HG03039 (cell line): Measurements from ENCODE around the gene IFI27L1.
A peak's percentile ranks its signal among the peaks of the same experiment; 100 is the strongest.

Experiments
- ATAC-seq: cut with Tn5 transposase; IDR thresholded peaks from one replicate; pipeline ENCODE4 v1.9.1; 2021; ENCODE audit warnings: mild to moderate bottlenecking, moderate library complexity; ENCODE audit not compliant: unreplicated experiment

IFI27L1 gene

DNA sequence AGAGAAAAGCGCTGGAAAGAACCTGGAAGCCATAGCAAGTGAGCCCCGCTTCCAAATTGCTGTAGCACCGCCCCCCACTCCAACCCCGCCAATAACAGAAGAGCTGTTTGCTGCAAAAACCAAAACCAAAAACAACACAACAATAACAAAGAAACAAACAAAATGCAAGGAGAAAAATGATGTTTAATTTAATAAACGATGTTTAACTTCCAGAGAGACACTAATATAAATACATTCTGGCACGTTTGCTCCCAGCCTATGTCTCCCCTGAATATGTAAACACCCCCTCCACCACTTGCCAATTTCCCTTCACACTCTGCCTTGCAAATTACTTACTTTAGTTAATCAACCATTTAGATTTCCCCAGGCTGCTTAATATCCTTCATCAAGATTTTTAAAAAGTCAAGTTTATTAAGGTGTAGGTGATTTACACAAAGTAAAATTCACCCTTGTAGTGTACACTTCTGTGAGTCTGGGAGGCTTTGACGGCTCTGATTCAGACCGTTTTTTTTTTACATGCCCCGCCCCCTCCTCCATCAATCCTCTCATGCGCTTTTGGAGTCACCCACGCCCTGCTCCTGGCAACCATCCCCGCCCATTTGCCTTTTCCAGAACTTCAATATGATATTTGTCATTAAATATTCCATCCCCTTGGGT is 48.8 kb downstream of the IFI27L1 start:
- ATAC-seq, result no peak

DNA sequence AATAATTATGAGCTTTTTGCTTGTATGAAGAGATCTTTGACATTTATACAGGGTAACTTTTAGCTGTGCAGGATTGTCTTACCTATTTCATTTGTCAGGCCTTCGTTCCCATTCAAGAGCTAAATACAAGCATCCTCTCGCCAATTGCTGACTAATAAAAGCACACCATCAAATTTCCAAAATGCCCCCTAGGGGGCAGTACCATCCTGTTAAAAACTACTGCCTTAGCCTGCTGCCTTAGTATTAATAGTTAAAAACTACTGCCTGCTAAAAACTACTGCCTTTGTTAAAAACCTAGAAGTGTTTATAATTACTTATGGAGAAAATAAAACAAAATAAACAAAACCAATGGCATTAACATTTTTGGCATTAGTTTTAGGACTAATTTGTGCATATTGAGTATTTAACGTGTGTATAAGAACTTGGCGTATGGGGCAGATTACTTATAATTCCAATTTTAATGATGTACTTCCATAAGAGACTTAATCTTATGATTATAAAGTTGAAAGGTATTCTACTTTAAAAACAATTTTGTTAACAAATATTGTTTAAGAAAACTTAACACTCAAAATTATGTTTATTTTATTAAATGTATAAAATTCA is 51.3 kb downstream of the IFI27L1 start:
- no peak for ATAC-seq

DNA sequence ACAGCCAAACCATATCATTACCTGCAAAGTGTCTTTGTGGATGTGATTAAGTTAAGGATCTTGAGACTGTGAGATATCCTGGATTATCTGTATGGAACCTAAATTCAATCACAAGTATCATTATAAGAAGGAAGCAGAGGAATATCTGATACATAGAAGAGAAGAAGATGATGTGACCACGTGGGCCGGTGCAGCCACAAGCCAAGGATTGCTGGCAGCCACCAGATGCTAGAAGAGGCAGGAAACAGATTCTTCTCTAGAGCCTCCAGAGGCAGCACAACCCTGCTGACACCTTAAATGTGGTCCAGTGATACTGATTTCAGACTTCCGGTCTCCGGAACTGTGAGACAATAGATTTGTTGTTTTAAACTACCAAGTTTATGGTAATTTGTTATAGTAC is 54.4 kb downstream of the IFI27L1 start:
- no peak for ATAC-seq

DNA sequence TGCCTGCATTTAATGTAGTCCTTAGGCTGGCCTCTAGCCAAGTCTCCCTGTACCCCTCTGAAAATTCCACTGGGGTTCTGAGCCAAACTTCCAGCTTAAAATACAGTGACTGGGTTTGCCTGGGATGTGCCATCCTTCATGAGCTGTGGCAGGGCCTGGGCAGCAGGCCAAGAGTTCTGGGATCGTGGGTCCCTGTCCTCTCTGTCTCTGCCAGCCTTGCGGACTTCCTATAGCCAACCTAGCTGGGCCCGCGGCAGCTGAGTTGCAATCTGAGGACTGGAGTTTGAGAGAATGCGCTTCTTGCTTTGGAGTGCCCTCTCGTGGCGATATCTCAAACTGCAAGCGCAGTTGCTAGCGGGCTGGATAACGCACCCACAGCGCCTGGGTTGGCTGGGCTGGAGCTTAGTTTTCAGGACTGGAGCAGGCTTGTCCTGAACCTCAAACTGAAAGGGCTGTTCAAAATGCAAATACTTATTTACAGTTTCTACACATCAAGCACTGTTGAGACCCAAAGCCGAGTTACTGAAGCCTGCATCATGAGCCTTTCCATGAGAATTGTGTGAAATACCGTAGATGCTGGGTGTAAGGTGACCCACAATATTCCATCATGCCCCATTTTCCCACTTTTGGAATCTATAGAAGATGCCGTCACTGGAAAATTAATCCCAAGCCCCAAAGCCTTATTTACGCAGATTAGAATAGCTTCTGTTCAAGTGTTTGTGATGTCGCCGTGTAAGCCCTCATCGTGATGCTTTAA is 55.6 kb downstream of the IFI27L1 start:
- peak; percentile 68 for ATAC-seq

DNA sequence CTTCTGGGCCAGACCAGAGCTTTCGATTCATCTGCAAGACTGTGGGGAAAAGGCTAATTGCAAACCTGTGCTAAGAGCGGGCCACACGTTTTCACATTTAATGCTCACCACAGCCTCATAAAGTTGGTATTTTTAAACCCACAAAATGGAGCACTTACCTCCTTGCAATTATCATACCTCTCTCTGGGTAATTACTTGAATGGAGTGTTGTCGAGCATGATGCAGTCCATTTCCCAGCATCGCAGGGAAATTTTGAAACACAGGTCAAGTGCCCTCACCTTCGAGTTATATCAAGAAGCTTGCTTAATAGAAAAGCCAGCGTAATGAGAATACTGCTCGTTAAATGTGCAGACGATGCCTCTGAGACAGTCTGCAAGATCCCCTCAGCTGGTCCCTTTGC is 57.1 kb downstream of the IFI27L1 start:
- ATAC-seq, result no peak

DNA sequence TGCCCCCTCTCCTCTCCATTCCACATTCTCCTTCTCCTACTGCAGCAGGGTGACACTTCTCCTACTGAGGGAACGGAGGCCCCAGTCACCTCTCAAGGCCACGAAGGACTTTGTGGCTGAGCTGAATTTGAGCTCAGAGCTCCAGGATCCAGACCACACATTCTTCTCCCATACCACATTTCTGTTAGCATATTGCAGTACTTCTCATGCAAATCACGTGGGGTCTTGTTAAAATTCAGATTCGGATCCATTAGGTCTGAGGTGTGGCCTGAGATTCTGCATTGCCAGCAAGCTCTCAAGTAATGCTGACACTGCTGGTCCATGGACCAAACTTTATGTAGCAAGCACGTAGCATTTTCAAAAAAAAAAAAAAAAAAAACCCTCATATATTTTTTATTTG is 57.9 kb downstream of the IFI27L1 start:
- no peak for ATAC-seq

DNA sequence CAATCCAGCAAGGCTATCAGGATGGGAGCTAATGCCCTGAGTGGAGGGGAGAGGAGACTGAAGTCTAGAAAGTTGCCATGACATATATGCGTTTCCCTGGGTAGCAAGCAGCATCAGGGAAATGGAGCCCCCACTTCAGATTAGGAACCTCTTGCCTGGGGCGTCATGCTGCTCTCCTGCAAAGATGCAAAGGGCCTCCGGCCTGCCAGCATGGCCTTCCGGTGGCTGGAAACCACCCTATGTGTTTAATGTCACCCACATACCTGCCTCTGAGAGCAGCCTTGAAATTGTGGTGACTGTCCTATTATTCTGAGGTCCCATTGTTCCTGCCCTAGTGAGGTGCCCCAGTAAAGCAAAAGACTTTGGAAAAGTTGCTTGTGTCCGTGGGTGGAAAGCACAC is 58.3 kb downstream of the IFI27L1 start:
- ATAC-seq, result no peak

DNA sequence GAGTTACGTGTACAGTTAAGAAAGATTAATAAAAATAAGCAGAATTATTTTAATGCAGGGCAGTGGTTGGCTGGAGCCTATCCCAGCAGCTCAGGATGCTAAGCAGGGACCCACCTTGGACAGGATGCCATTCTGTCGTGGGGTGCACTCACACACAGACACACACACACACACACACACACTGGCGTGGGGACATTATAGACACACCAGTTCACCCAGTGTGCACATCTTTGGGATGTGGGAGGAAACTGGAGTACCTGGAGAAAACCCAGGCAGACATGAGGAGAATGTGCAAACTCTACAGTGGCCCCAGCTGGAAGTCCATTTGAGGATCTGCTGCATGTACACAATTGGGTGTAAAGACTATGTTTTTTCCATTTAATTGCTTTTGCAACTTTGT is 61.1 kb downstream of the IFI27L1 start:
- ATAC-seq, result no peak

DNA sequence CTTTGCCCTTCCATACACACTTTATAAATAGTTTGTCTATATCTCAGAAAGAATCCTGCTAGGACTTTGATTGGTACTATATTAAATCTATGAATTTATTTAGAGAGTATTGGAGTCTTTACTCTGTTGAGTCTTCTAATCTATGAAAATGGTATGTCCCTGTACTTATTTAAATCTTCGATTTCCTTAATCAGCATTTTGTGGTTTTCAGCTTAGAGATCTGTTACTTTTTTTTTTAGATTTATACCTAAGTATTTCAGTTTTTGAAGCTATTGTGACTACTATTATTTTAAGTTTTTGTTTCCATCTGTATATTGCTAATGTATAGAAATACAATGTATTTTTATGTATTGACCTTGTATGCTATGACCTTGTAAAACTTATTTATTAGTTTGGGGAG is 61.7 kb downstream of the IFI27L1 start:
- ATAC-seq, result no peak

DNA sequence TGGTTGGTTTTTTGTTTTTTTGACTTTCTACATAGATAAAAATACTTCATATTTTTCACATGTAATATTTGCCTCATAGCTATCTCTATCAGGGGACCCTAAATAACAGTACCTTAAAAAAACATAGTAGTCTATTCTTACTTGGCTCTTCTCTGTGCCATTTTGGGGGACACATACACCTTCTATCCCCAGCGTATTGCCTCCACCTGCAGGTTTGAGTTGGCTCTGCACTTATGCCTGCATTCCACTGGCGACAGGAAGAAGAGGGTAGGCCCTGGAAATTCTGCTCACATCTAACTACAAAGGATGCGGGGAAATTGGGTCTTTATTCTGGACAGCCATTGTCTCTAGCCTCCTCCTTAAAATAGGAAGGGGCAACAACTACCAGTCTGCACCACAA is 62.1 kb downstream of the IFI27L1 start:
- ATAC-seq, result no peak

DNA sequence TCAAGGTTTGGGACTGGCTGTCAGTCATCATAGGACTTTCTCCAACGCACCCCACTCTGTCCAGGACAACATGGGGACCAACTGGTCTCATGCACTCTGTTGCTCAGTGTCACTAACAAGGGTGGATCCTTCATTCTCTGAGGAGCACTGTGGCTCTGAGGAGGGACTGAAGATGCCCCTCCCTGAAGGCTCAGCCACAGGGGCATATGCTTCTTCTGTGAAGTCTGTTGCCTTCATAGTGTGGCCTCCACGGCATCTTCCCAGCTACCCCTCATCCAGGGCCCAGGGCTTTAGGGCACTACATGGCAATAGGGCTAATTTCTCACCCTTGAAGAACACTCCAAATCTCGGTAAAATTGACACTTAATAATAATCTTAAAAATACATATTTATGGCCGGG is 62.6 kb downstream of the IFI27L1 start:
- ATAC-seq, result no peak

DNA sequence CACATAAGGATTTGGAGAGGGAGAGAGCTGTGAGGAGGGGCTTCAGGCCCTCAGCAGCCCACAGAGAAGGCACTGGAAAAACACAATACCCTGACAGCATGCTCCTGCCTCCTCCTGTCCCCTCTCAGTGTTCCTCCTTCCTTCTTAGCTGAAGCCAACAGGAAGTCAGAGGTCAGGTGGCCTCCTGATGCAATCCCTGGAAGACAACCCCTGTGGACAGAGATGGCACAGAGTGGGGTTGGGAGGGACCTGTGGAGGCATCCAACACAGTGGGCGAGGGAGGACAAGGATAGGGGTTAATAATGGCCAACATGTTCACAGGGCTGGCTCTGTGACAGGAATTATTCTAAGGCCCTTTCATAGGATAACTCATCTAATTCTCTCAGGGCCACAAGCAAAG is 63.7 kb downstream of the IFI27L1 start:
- no peak for ATAC-seq

DNA sequence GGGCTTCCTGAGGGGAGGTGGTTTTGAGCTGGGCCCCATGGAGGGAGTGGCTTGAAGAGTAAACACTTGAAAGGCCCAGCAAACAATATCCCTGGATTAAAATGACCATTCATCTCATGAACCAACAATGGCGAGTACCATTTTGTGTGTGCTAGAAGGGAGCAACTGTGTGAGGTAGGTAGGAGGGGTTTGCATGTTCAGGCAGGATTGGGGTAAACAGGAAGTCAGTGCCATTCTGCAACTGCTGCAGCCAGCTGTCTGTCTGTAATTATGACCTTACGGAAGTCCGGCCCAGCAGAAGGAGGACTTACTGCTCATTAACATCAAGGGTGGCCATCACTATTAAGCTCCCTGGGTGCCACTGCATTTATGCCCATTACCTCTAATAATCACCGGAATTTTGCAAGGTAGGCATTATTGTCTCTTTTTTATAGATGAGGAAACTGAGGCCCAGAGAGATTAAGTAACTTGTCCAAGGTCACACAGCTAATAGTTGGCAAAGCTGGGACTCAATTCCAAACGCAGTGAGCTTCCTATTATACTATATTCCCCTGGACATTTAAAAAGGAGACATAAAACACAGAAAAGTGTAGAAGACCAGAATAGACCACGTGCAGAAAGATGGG is 64.9 kb downstream of the IFI27L1 start:
- no peak for ATAC-seq
